HG03025 (cell line): ENCODE data around the gene HHLA2.

Experiments
- ATAC-seq: cut with Tn5 transposase; IDR thresholded peaks from one replicate; pipeline ENCODE4 v1.9.1; 2021; ENCODE audit warnings: mild to moderate bottlenecking, moderate library complexity; ENCODE audit not compliant: unreplicated experiment, low FRiP score

The HHLA2 gene

GRCh38 chr3:108297647-108298046, 1.3 kb downstream of the HHLA2 start:
- ATAC-seq = no peak

DNA sequence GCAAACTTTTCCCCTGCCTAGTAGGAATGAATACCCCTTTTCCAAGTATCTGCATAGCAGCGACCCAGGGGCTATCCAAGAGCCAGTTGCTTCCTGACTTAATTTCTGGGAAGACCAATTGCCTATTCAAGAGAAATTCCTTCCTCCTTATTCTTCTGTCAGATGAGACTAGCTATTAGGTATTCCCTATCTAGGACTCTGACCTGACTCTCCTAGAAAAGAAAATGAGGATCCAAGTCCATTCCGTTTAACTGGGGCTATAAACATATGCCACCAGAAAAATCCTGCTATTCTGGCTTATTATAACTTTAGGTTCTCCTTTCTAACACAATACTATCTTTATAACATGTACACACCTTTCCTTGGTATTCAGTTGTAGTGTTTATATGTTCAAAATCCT, 1.7 kb downstream of the HHLA2 start:
- ATAC-seq = no peak

DNA sequence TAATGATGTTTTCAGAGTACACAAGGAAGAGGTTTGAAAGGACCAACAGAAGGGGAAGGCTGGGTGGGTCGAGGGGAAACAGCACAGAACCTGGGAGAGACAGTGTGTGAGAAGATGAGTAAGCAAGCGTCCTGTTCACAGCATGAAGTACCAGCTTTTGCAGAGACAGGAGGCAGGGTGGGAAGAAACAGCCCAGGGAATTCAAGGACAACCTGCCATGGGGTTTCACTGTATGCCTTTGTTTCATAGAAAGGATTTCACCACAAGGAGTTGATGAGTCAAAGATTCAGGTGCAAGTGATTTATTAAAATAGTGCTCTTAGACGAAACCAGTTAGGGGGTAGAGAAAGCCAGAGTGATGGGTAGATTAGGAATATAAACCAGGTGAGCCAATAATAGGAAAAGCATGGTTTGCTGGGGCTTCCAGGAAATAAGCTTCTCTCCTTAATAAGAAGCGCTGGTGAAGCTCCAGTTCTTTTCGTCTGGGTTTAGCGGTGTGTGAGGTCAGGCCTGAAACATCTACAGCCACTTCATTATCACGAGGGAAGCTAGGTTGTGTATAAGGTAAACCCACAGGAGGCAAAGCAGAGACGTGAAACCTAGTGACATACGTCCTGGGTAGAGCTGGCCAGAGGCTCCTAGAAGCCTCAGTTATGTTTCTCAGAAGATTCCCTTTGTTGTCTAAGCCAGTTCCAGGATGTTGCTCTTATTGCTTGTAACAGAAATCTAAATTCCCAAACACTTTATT, 3.9 kb downstream of the HHLA2 start:
- no peak for ATAC-seq

DNA sequence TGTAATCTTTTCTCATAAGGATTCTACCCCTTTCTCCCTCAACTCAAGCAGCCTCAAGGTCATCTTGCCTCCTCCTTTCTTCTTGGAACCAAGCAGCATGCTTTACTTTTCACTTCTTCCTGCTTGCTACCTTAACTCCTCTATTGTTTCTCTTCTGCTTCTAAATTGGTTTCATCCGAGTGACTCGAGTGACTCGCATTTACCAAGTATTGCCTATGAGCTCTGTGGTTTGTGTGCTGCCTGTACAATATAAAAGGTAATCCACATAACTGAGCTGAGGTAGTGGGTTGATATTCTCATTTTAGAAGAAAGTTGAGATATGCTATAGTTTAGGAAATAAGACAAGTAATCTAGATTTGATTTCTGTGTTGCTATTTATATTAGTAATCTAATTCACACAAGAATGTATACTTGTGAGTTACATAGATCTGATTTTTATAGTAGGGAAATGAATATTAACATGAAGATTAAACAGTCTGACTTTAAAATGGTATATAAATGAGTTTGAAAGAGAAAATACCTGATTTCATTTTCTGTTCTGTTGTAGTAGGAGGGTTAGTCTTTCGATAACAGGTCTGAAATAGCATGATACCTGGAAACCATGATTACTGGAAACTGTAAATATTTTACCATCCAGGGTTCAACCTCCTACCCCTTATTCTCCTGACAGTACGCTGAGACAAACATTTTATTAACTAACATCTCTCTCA, 5.5 kb downstream of the HHLA2 start:
- peak; percentile 47 for ATAC-seq

DNA sequence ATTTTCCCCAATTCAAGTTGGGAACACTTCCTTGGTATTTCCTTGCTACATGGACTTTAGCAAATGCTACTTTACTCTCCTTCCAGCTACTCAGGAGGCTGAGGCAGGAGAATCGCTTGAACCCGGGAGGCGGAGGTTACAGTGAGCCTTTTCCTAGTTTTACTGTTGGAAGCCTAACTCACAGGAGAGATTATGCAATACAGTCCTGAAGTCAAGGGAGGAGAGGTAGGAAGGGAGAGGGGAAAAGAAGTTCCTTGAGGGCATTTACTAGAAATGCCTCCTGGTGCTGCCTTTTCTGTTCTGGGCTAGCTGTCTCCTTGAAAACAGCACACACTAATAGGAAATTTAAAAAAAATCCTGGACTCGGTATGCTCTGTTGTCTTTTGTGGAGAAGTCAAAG, 6.2 kb downstream of the HHLA2 start:
- ATAC-seq = no peak

DNA sequence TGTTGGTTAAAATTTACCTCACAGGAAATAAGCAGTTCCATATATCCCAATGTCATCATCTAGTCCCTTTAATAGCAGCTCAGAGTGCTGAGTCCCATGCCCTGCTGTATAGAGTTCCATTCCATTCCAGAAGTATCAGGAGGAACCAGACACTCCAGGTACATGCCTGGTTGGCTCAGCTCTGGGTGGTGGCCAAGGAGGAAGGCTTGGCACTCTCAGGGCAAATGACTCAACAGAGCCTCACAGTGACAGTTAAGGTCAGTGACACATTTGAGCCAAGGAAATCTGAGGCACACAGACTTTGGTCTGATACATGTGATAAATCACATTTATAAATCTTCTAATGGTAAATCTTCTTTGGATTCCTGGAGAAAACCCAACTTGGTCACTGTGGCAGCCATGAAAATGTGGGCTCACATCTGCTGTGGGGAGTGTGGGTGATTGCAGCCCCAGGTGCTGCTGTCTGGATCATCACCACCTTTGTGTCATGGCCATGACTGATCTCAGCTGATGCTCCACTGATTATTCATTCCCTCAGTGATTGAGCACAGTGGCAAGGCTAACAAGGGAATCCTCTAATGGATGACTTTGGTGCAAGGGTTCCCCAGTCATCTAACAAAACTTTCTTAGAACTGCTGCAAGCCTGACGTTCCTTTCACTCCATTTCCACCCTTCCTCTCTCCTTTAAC, 9.3 kb downstream of the HHLA2 start:
- no peak for ATAC-seq

DNA sequence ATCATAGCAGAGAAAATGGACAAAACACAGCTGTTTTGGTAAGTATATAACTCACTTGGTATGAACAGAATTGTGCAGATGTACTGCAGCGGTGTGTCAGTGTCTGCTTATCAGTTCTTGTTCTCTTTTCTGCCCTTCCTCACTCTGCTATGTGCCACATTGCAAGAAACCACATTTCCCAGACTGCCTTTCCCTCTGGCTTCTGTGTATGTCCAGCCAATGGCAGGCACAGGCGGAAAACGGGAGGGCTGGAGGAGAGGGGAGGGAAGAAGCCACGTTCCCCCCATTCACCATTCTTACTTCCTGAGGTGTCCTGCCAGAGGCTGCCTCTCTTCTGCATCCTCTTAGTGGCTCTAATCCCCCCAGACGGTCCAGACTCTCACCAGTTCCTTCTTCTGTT, 15.4 kb downstream of the HHLA2 start:
- ATAC-seq = no peak

GRCh38 chr3:108312656-108313055, 16.3 kb downstream of the HHLA2 start:
- ATAC-seq = no peak

- ATAC-seq = no peak
These were observed 19.5 kb downstream of the HHLA2 start for GRCh38 chr3:108315767-108316301.

- ATAC-seq = no peak
These were observed 23.2 kb downstream of the HHLA2 start for GRCh38 chr3:108319428-108320082.

DNA sequence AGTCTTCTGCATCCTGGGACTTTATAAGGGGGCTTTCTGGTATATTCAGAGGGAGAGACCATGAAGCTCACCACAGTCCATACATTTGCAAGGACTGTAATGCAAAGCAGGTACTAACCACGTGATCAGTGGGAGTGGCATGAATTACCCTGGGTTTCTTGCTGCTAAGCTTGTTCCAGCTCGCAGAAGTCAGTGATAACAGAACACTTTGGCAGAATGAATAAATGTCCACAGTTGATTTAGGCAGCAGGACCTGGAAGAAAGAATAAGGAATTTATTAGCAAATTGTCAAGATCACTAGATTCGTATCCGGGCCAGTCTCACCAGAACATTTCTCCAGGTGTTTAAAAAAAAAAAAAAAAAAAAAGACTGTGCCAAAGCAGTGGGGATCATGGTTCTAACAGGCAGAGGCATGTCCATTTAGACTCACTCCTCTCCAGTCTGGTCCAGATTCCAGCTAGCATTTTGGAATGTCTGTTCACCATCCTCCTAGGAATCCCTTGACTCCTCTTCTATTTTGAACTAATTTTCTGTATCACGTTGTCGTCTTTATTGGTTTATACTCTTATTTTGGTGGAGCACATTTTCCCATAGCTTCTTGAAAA, 24.5 kb downstream of the HHLA2 start:
- no peak for ATAC-seq

DNA sequence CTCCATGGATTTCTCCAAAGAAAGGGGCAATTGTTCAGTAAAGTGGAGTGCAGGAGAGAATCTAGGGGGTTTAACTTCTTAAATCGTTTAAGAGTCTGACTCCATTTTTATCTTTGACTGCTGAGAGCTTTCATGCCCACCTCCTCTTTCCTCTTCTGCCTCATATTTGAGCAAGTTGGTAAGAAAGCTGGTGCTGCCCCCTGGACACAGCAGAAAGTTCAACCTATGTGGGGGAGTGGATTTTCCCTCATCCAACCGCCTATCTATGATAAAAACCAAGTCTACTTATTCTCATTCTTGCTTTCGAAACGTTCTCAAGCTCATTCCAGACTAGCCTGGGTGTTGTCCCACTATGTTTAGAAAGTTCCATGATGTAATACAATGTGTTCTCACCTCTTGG, 26.0 kb downstream of the HHLA2 start:
- ATAC-seq = no peak

DNA sequence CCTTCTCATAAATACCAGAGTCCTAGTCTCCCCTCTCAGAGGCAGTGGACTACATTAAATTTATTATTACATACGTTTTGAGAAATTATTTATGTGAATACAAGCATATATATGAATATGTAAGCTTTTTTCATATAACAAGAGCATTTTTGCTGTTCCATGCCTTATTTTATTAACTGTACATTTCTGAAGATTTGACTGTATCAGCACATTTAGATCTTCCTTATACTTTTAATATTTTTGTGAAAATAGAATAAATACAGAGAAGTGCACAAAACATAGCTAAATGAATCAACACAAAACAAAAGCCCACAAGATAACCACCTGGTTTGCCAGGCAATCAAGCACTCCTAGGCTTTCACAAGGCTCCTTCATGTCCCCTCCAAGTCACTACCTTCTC, 27.8 kb downstream of the HHLA2 start:
- ATAC-seq = no peak

DNA sequence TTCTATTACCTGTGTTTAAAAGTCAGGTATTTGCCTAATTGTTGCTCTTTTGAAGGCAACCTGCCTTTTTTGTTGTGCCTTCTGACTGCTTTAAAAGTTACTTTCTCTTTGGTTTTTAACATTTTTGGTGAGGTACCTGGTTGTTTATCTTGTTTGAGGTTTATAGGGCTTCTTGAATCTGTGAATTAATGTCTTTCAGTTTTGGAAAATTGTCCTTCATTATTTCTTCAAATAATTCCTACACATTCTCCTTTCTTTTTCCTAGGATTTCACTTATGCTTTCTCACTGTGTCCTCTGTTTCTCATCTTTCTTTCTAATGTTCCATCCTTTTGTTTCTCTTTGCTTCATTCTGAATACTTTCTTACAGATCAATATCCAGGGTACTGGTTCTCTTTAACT, 30.8 kb downstream of the HHLA2 start:
- no peak for ATAC-seq

GRCh38 chr3:108328821-108329486, 32.6 kb downstream of the HHLA2 start:
- ATAC-seq = no peak

GRCh38 chr3:108329508-108329907, 33.2 kb downstream of the HHLA2 start:
- no peak for ATAC-seq

GRCh38 chr3:108329947-108330346, 33.6 kb downstream of the HHLA2 start:
- ATAC-seq = no peak

DNA sequence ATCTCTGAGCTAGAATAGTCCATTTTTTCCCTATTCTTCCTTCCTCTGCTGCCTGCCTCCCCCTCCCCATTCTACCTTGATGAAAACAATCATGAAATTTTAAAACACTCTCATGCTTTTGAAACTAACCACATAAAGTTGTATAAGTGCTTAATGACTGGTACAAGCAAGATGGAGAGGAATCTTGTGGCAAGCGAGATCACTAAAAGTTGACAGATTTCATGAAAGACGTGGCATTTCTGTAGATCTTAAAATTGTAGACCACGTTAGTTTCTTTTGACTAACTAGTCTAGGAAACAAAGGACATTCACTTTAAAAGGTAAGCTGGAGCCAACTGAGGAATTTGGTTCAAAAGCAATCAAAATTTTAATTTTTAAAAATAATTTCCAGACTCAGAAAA, 35.4 kb downstream of the HHLA2 start:
- ATAC-seq = no peak

DNA sequence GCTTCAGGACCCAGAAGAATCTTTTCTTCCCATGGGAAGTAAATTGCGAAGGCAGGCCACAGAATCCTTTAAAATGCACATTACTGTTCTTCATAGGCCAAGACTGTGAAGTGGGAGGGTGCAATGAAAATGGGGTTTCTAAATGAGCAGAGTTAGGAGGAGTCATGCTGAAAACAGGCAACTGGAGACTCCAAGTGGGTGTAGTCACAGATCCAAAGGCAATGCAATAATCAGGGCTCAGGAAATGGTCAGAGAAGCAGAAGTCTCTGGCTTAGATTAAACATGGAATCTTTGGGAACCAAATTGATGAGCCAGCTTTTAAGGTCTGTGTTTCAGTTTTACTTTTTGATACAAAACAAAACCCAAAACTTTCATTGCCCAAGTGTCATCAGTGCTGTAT, 37.6 kb downstream of the HHLA2 start:
- no peak for ATAC-seq

- no peak for ATAC-seq
These were observed 38.4 kb downstream of the HHLA2 start for GRCh38 chr3:108334701-108335100.
